Fibroblast of lung (primary cell): Measurements from ENCODE around the gene ADAM10. TPM values are rescaled to one million over a fixed set of nuclear protein-coding genes. Genes with fewer than 3 reads are reported as not detected.
"Not testable (repeated sequence)": the region's sequence is repeated elsewhere in the genome, so short reads cannot be mapped to it uniquely, and the experiment has no call there.

Source experiments
- DNase-seq, 2 donors: peaks; one replicate each; pipeline versions ENCODE4 v3.0.0 to v3.0.0-alpha.2; 2010; ENCODE audit warnings: low read depth in 2 of 2
- H2AFZ ChIP-seq: 2 replicates; pipeline ENCODE4 v1.5.1; 2012; ENCODE audit warnings: low read length, control low read depth, inconsistent platforms
- H3K27ac ChIP-seq: 2 replicates; pipeline ENCODE4 v1.5.1; 2011; ENCODE audit warnings: low read length, control low read depth; ENCODE audit not compliant: insufficient read depth
- H3K27me3 ChIP-seq: 2 replicates; pipeline ENCODE4 v1.5.1; 2011; ENCODE audit warnings: mild to moderate bottlenecking, low read length; ENCODE audit not compliant: control insufficient read depth, insufficient read depth
- H3K36me3 ChIP-seq: 2 replicates; pipeline ENCODE4 v1.5.1; 2011; ENCODE audit warnings: low read length; ENCODE audit not compliant: control insufficient read depth, insufficient read depth
- H3K4me1 ChIP-seq: 2 replicates; pipeline ENCODE4 v1.5.1; 2011; ENCODE audit warnings: low read length; ENCODE audit not compliant: control insufficient read depth, insufficient read depth; ENCODE audit errors: extremely low read depth
- H3K4me2 ChIP-seq: 2 replicates; pipeline ENCODE4 v1.5.1; 2011; ENCODE audit warnings: low read length, control low read depth; ENCODE audit not compliant: insufficient read depth; ENCODE audit errors: extremely low read depth
- H3K4me3 ChIP-seq, 4 experiments: fragments of 200-600 bp in 1 of 4; sonication (generic) in 1 of 4; replicated peaks in 1 of 4; 2 replicates each; pipeline ENCODE4 v1.5.1; 2011 to 2016; ENCODE audit warnings: low read length in 4 of 4, low read depth in 3 of 4, mild to moderate bottlenecking in 3 of 4, control low read depth in 2 of 4, inconsistent platforms in 1 of 4, mixed read lengths in 1 of 4; ENCODE audit not compliant: insufficient read depth in 1 of 4; ENCODE audit errors: control extremely low read depth in 1 of 4
- H3K79me2 ChIP-seq: 2 replicates; pipeline ENCODE4 v1.5.1; 2012; ENCODE audit warnings: mild to moderate bottlenecking, low read length, inconsistent platforms; ENCODE audit not compliant: control insufficient read depth, insufficient read depth
- H3K9ac ChIP-seq: 2 replicates; pipeline ENCODE4 v1.5.1; 2011; ENCODE audit warnings: mild to moderate bottlenecking, low read length, control low read depth; ENCODE audit not compliant: insufficient read depth
- H3K9me3 ChIP-seq: 2 replicates; pipeline ENCODE4 v1.5.1; 2012; ENCODE audit warnings: low read depth, low read length; ENCODE audit not compliant: control insufficient read depth, insufficient read depth
- H4K20me1 ChIP-seq: 2 replicates; pipeline ENCODE4 v1.5.1; 2011; ENCODE audit warnings: low read length; ENCODE audit not compliant: control insufficient read depth, insufficient read depth; ENCODE audit errors: extremely low read depth
- EZH2 ChIP-seq: IDR thresholded peaks from 2 replicates; pipeline ENCODE4 v1.5.1; 2012; ENCODE audit warnings: low read length, control low read depth, mild to moderate bottlenecking; ENCODE audit errors: missing control alignments
- polyA plus RNA-seq, 2 donors: library from polyadenylated mRNA; depleted of rRNA in 1 of 2; stranded (reverse) in 1 of 2; unstranded in 1 of 2; fragments of >200 nt; gene quantifications; 2 replicates each; pipeline ENCODE4 v1.2.1, GENCODE V29; 2011 to 2012; ENCODE audit warnings: missing spikeins in 1 of 2
- total RNA-seq: library from RNA; depleted of rRNA; stranded (reverse); fragments of >200 nt; gene quantifications from 2 replicates; pipeline ENCODE4 v1.2.1, GENCODE V29; 2014
- TF ChIP-seq, protein P1 (sequence below), 2 donors: IDR thresholded peaks in 1 of 2; conservative IDR thresholded peaks in 1 of 2; 1 replicate in 1 of 2; 2 replicates in 1 of 2; pipeline ENCODE4 v1.5.1; 2011 to 2012; ENCODE audit warnings: low read length in 2 of 2, control low read depth in 1 of 2, inconsistent platforms in 1 of 2, low read depth in 1 of 2, mild to moderate bottlenecking in 1 of 2

The ADAM10 gene
- total and polyA plus RNA-seq, 2 donors (not counting 1 experiment from before 2014, with no cell fraction given), result 224 to 318 TPM

DNA sequence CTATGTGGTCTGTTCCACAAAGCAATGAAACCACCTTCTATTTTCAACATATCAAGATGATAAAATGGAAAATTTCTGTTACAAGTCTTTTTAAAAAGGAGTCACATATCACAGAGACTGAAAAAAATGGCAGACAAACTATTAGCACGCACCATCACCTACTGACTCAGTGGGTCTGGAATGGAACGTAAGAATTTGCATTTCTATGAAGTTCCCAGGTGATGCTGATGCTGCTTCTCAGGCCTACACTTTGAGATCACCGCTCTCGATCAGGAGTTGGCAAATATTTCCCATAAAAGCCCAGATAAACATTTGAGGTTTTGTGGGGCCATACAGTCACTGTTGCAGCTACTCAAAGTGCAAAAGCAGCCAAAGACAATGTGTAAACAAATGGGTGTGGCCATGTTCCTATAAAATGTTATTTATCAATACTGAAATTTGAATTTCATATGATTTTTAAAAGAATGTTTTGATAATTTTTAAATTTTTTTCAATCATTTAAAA lies 142.9 kb downstream of the ADAM10 start:
- H3K27ac ChIP-seq, result no peak overlapping the region
- H3K4me3 ChIP-seq, result no peak overlapping the region
- no peak overlapping the region for H3K4me2 ChIP-seq
- DNase-seq, result no peak
- no peaks in the 10 kb centered on the region for H3K36me3 ChIP-seq
- H3K79me2 ChIP-seq, result no peaks in the 10 kb centered on the region
- H4K20me1 ChIP-seq, result no peaks in the 10 kb centered on the region
- H3K9me3 ChIP-seq, result no peaks in the 10 kb centered on the region
- H3K9ac ChIP-seq, result no peak overlapping the region
- H3K27me3 ChIP-seq, result no peaks in the 10 kb centered on the region
- H2AFZ ChIP-seq, result no peak overlapping the region
- TF ChIP-seq EZH2, result no peak
- TF ChIP-seq, protein P1, sequence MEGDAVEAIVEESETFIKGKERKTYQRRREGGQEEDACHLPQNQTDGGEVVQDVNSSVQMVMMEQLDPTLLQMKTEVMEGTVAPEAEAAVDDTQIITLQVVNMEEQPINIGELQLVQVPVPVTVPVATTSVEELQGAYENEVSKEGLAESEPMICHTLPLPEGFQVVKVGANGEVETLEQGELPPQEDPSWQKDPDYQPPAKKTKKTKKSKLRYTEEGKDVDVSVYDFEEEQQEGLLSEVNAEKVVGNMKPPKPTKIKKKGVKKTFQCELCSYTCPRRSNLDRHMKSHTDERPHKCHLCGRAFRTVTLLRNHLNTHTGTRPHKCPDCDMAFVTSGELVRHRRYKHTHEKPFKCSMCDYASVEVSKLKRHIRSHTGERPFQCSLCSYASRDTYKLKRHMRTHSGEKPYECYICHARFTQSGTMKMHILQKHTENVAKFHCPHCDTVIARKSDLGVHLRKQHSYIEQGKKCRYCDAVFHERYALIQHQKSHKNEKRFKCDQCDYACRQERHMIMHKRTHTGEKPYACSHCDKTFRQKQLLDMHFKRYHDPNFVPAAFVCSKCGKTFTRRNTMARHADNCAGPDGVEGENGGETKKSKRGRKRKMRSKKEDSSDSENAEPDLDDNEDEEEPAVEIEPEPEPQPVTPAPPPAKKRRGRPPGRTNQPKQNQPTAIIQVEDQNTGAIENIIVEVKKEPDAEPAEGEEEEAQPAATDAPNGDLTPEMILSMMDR (conservative IDR thresholded peaks at IDR 0.05 in 1 of 2, IDR thresholded peaks at IDR 0.05 in 1 of 2; ENCODE audit: low read depth in 1 of 2, low read length in 2 of 2), result no peak
- H3K4me1 ChIP-seq, result peaks cover 6% of the 10 kb centered on the region

DNA sequence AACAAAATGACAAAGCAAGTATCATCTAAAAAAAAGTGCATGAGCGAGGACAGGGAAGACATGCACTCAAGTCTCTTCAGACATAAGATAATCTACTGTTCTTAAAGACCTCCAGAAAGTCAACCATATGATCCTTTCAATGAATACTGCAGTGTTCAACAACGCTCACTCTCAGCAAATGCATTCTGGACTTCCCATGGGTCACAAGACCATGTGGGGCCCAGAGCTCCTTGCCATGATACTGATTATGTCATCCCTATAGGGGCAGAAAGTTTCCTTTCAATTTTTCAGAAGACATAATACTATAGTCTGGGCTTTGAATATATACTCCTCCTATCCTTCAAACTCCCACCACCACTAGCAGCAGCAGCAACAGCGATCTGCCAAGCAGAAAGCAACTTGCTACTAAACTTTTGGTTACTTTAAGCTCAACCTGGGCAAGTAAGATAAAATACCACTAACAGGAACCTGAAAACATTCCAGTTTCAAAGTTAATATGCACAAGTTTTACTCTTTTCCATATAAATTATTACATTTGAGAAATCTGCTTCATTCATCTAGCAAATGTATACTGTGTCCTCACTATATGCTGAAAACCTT lies 143.5 kb downstream of the ADAM10 start:
- no peaks in the 10 kb centered on the region for H4K20me1 ChIP-seq
- no peak overlapping the region for H3K9ac ChIP-seq
- DNase-seq, result no peak
- H2AFZ ChIP-seq, result no peak overlapping the region
- no peak overlapping the region for H3K27ac ChIP-seq
- peaks cover 6% of the 10 kb centered on the region for H3K4me1 ChIP-seq
- H3K27me3 ChIP-seq, result no peaks in the 10 kb centered on the region
- H3K4me2 ChIP-seq, result no peak overlapping the region
- H3K9me3 ChIP-seq, result no peaks in the 10 kb centered on the region
- H3K4me3 ChIP-seq, result no peak overlapping the region
- TF ChIP-seq, protein P1 (conservative IDR thresholded peaks at IDR 0.05 in 1 of 2, IDR thresholded peaks at IDR 0.05 in 1 of 2; ENCODE audit: low read depth in 1 of 2, low read length in 2 of 2), result no peak
- TF ChIP-seq EZH2, result no peak
- no peaks in the 10 kb centered on the region for H3K36me3 ChIP-seq
- no peaks in the 10 kb centered on the region for H3K79me2 ChIP-seq

DNA sequence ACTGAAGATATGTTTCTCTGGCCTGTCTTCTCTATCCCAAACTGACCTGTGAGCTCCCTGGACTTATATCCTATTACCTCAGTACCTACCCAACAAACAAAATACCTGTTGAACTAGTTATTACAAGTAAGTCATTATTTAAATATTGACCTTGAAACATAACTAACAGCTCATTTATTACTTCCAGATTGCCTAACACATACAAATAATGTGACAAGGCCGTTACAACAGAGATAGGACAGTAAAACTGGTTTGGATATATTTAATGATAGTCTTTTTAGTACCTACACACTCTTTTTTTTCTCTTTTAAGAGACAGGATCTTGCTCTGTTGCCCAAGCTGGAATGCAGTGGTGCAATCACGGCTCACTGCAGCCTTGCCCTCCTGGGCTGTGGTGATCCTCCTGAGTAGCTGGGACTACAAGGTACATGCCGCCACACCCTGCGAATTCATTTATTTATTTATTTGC lies 145.0 kb downstream of the ADAM10 start:
- H3K4me1 ChIP-seq, result peaks cover 3% of the 10 kb centered on the region
- DNase-seq, result no peak
- TF ChIP-seq, protein P1 (conservative IDR thresholded peaks at IDR 0.05 in 1 of 2, IDR thresholded peaks at IDR 0.05 in 1 of 2; ENCODE audit: low read depth in 1 of 2, low read length in 2 of 2), result no peak
- no peak for TF ChIP-seq EZH2
- H3K27me3 ChIP-seq, result no peaks in the 10 kb centered on the region
- H2AFZ ChIP-seq, result no peak overlapping the region
- H3K79me2 ChIP-seq, result no peaks in the 10 kb centered on the region
- no peak overlapping the region for H3K9ac ChIP-seq
- H3K36me3 ChIP-seq, result no peaks in the 10 kb centered on the region
- no peaks in the 10 kb centered on the region for H3K9me3 ChIP-seq
- no peak overlapping the region for H3K27ac ChIP-seq
- H3K4me2 ChIP-seq, result no peak overlapping the region
- H4K20me1 ChIP-seq, result no peaks in the 10 kb centered on the region
- H3K4me3 ChIP-seq, result no peak overlapping the region

DNA sequence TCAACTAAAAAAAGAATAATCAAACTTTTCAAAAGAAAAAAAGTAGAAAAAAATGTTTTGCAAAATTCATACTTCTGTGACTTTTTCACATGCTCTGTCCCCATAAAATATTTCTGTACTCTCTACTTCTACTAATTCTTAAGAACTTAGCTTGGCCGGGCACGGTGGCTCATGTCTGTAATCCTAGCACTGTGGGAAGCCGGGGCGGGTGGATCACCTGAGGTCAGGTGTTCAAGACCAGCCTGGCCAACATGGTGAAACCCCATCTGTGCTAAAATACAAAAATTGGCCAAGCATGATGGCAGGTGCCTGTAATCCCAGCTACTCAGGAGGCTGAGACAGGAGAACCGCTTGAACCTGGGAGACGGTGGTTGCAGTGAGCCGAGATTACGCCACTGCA lies 145.6 kb downstream of the ADAM10 start:
- not testable (repeated sequence) for H3K9me3 ChIP-seq, H3K4me1 ChIP-seq, H3K27ac ChIP-seq, H3K4me3 ChIP-seq, H3K9ac ChIP-seq, H3K27me3 ChIP-seq, H3K79me2 ChIP-seq, H3K4me2 ChIP-seq, H4K20me1 ChIP-seq, DNase-seq, H3K36me3 ChIP-seq, H2AFZ ChIP-seq
